Fibroblast of the aortic adventitia (primary cell): ENCODE measurements around the gene TTK. TPM values are rescaled to one million over a fixed set of nuclear protein-coding genes. Genes with fewer than 3 reads are reported as not detected.
"Not testable (repeated sequence)": the region's sequence is repeated elsewhere in the genome, so short reads cannot be mapped to it uniquely, and the experiment has no call there.

ENCODE experiments used
- DNase-seq: peaks from one replicate; pipeline ENCODE4 v3.0.0-alpha.2; 2010; ENCODE audit warnings: low read depth
- H3K4me3 ChIP-seq: 2 replicates; pipeline ENCODE4 v1.5.1; 2011; ENCODE audit warnings: low read depth, mild to moderate bottlenecking, control low read depth, low read length, moderate library complexity
- CTCF ChIP-seq: IDR thresholded peaks from 2 replicates; pipeline ENCODE4 v1.5.1; 2011; ENCODE audit warnings: mild to moderate bottlenecking, low read length, control low read depth, inconsistent platforms; ENCODE audit not compliant: insufficient read depth
- total RNA-seq: library from RNA; depleted of rRNA; stranded (reverse); fragments of >200 nt; gene quantifications from 2 replicates; pipeline ENCODE4 v1.2.3, GENCODE V29; 2012; ENCODE audit warnings: low replicate concordance

TTK gene
- total RNA-seq, 1 donor = 35.9 TPM

GRCh38 chr6:80060774-80061173 lies 56.3 kb downstream of the TTK start:
- DNase-seq = no peak
- no peak for TF ChIP-seq CTCF
- no peak overlapping the region for H3K4me3 ChIP-seq

- not testable (repeated sequence) for H3K4me3 ChIP-seq, DNase-seq
Measured at GRCh38 chr6:80068146-80068545, 63.7 kb downstream of the TTK start.

- not testable (repeated sequence) for H3K4me3 ChIP-seq, DNase-seq
Measured at GRCh38 chr6:80070431-80070830, 66.0 kb downstream of the TTK start.

- H3K4me3 ChIP-seq = no peak overlapping the region
- DNase-seq = no peak
- TF ChIP-seq CTCF = no peak
Measured at GRCh38 chr6:80077067-80077466, 72.6 kb downstream of the TTK start.

- no peak for TF ChIP-seq CTCF
- no peak overlapping the region for H3K4me3 ChIP-seq
- DNase-seq = no peak
Measured at GRCh38 chr6:80088637-80089036, 84.2 kb downstream of the TTK start.

- no peak overlapping the region for H3K4me3 ChIP-seq
Measured at GRCh38 chr6:80091506-80091905, 87.1 kb downstream of the TTK start.

More at GRCh38 chr6:80091506-80091905, 87.1 kb downstream of the TTK start:
- TF ChIP-seq CTCF = no peak
- no peak for DNase-seq

Other genes with a start within 250 kb of the TTK start
- gene ELOVL4, start 57.1 kb upstream of the TTK start, total RNA-seq = 2.1 and 6.4 TPM in 2 replicates
- 18.4 and 20.3 TPM in 2 replicates for gene BCKDHB, start 102.0 kb downstream of the TTK start, total RNA-seq